Activated T-helper 2 cell treated with anti-CD3 and anti-CD28 coated beads, Interferon-gamma antibody, Interleukin-2, Interleukin-4, amounts not matched to agents 10 μg/mL and 5 μg/mL and 100 μg/mL, durations not matched to agents 14 hours and 24 hours and 36 hours (primary cell): ENCODE measurements around the gene XYLT1. TPM values are rescaled to one million over a fixed set of nuclear protein-coding genes. Genes with fewer than 3 reads are reported as not detected.
"Not testable (repeated sequence)": the region's sequence is repeated elsewhere in the genome, so short reads cannot be mapped to it uniquely, and the experiment has no call there.

Source experiments
- DNase-seq: peaks from one replicate; pipeline ENCODE4 v3.0.0; 2021; ENCODE audit warnings: low spot score
- H3K27ac Mint-ChIP-seq: one replicate; pipeline ENCODE4 v1.8.0; 2021; ENCODE audit warnings: mixed read lengths
- H3K27me3 Mint-ChIP-seq: one replicate; pipeline ENCODE4 v1.8.0; 2021; ENCODE audit warnings: low read depth, mixed read lengths
- H3K36me3 Mint-ChIP-seq: one replicate; pipeline ENCODE4 v1.8.0; 2021; ENCODE audit warnings: low read depth, mixed read lengths
- H3K4me1 Mint-ChIP-seq: one replicate; pipeline ENCODE4 v1.8.0; 2021; ENCODE audit warnings: low read depth, mixed read lengths
- H3K4me3 Mint-ChIP-seq: one replicate; pipeline ENCODE4 v1.8.0; 2021; ENCODE audit warnings: low read depth, mild to moderate bottlenecking, moderate library complexity, mixed read lengths
- H3K9me3 Mint-ChIP-seq: one replicate; pipeline ENCODE4 v1.8.0; 2021; ENCODE audit warnings: mixed read lengths
- intact Hi-C: fragments of 100-400 bp; cut with micrococcal nuclease; formaldehyde crosslinking; loops from one replicate; pipeline ENCODE4 v1.15.1; 2023
- total RNA-seq: library from RNA; stranded (reverse); gene quantifications from 2 replicates; pipeline ENCODE4 v1.2.3, GENCODE V29; 2022

The XYLT1 gene
- total RNA-seq, 1 donor from 2014 or later, result 18.9 TPM

GRCh38 chr16:17345043-17345442, 125.7 kb downstream of the XYLT1 start:
- Mint-ChIP-seq H3K27me3 (no peaks in the 10 kb centered on the region), H3K36me3 (peaks cover 18% of the 10 kb centered on the region), H3K9me3 (no peaks in the 10 kb centered on the region), H3K27ac (peak overlapping the region; percentile 90), H3K4me3 (no peak overlapping the region), H3K4me1 (peaks cover 77% of the 10 kb centered on the region)
- intact Hi-C loops, result no loop called here
- no peak for DNase-seq

- H3K4me1 Mint-ChIP-seq, result peaks cover 71% of the 10 kb centered on the region
Measured at GRCh38 chr16:17343728-17344127, 127.0 kb downstream of the XYLT1 start.

GRCh38 chr16:17343028-17343427, 127.7 kb downstream of the XYLT1 start:
- Mint-ChIP-seq H3K36me3 (peaks cover 8% of the 10 kb centered on the region), H3K27ac (peak overlapping the region; percentile 93), H3K4me3 (peak overlapping the region; percentile 69), H3K4me1 (peaks cover 67% of the 10 kb centered on the region), H3K9me3 (no peaks in the 10 kb centered on the region), H3K27me3 (no peaks in the 10 kb centered on the region)
- peak; percentile 59 for DNase-seq
- intact Hi-C loops, result loop anchor here (1.0 to 5.0 kb wide), 5 partner anchors 25 to 128 kb away; partner anchors contain the start of gene XYLT1

More at GRCh38 chr16:17343728-17344127, 127.0 kb downstream of the XYLT1 start:
- DNase-seq, result no peak
- Mint-ChIP-seq H3K9me3 (no peaks in the 10 kb centered on the region), H3K36me3 (peaks cover 9% of the 10 kb centered on the region), H3K4me3 (peak overlapping the region; percentile 24), H3K27ac (peak overlapping the region; percentile 93), H3K27me3 (no peaks in the 10 kb centered on the region)
- intact Hi-C loops, result loop anchor here (1.0 to 5.0 kb wide), 5 partner anchors 25 to 127 kb away; partner anchors contain the start of gene XYLT1

- peaks cover 58% of the 10 kb centered on the region for H3K4me1 Mint-ChIP-seq
- peak overlapping the region; percentile 52 for H3K4me3 Mint-ChIP-seq
- no peak for DNase-seq
- intact Hi-C loops, result loop anchor here (2.0 to 5.0 kb wide), 3 partner anchors 40 to 129 kb away; partner anchors contain the start of gene XYLT1
- peaks cover 9% of the 10 kb centered on the region for H3K36me3 Mint-ChIP-seq
- peak overlapping the region; percentile 75 for H3K27ac Mint-ChIP-seq
- no peaks in the 10 kb centered on the region for H3K27me3 Mint-ChIP-seq
- H3K9me3 Mint-ChIP-seq, result no peaks in the 10 kb centered on the region
Measured at GRCh38 chr16:17342031-17342430, 128.7 kb downstream of the XYLT1 start.

GRCh38 chr16:17340804-17341203, 130.0 kb downstream of the XYLT1 start:
- intact Hi-C loops, result loop anchor here (2.0 to 5.0 kb wide), 2 partner anchors 41 to 68 kb away; no protein-coding TSS in a partner anchor

GRCh38 chr16:17339764-17340541, 130.8 kb downstream of the XYLT1 start:
- Mint-ChIP-seq H3K27me3 (no peaks in the 10 kb centered on the region), H3K9me3 (no peaks in the 10 kb centered on the region), H3K36me3 (peaks cover 9% of the 10 kb centered on the region), H3K4me1 (peaks cover 48% of the 10 kb centered on the region), H3K27ac (no peak overlapping the region), H3K4me3 (no peak overlapping the region)
- DNase-seq, result no peak
- intact Hi-C loops, result loop anchor here (2.0 to 5.0 kb wide), 2 partner anchors 42 to 67 kb away; no protein-coding TSS in a partner anchor

More at GRCh38 chr16:17340804-17341203, 130.0 kb downstream of the XYLT1 start:
- no peak for DNase-seq
- H3K9me3 Mint-ChIP-seq, result no peaks in the 10 kb centered on the region
- peak overlapping the region; percentile 45 for H3K4me3 Mint-ChIP-seq
- no peaks in the 10 kb centered on the region for H3K27me3 Mint-ChIP-seq
- H3K4me1 Mint-ChIP-seq, result peaks cover 52% of the 10 kb centered on the region
- peak overlapping the region; percentile 69 for H3K27ac Mint-ChIP-seq
- peaks cover 9% of the 10 kb centered on the region for H3K36me3 Mint-ChIP-seq

- no peaks in the 10 kb centered on the region for H3K9me3 Mint-ChIP-seq
- intact Hi-C loops, result no loop called here
- peaks cover 36% of the 10 kb centered on the region for H3K4me1 Mint-ChIP-seq
- H3K4me3 Mint-ChIP-seq, result no peak overlapping the region
- no peak overlapping the region for H3K27ac Mint-ChIP-seq
- H3K27me3 Mint-ChIP-seq, result no peaks in the 10 kb centered on the region
- peaks cover 6% of the 10 kb centered on the region for H3K36me3 Mint-ChIP-seq
- no peak for DNase-seq
Measured at GRCh38 chr16:17338244-17338643, 132.5 kb downstream of the XYLT1 start.

- H3K36me3 Mint-ChIP-seq, result peaks cover 8% of the 10 kb centered on the region
- H3K27ac Mint-ChIP-seq, result no peak overlapping the region
- H3K4me3 Mint-ChIP-seq, result no peak overlapping the region
- intact Hi-C loops, result no loop called here
- H3K4me1 Mint-ChIP-seq, result peaks cover 20% of the 10 kb centered on the region
- H3K27me3 Mint-ChIP-seq, result no peaks in the 10 kb centered on the region
- no peak for DNase-seq
- H3K9me3 Mint-ChIP-seq, result no peaks in the 10 kb centered on the region
Measured at GRCh38 chr16:17336530-17336900, 134.2 kb downstream of the XYLT1 start.

- Mint-ChIP-seq H3K36me3 (peaks cover 8% of the 10 kb centered on the region), H3K9me3 (no peaks in the 10 kb centered on the region), H3K4me3 (no peak overlapping the region), H3K27ac (no peak overlapping the region), H3K27me3 (no peaks in the 10 kb centered on the region), H3K4me1 (peaks cover 14% of the 10 kb centered on the region)
- intact Hi-C loops, result no loop called here
- no peak for DNase-seq
Measured at GRCh38 chr16:17335826-17336529, 134.8 kb downstream of the XYLT1 start.

GRCh38 chr16:17335406-17335805, 135.4 kb downstream of the XYLT1 start:
- intact Hi-C loops, DNase-seq, H3K9me3 Mint-ChIP-seq, H3K27ac Mint-ChIP-seq, H3K4me1 Mint-ChIP-seq, H3K4me3 Mint-ChIP-seq, H3K36me3 Mint-ChIP-seq, H3K27me3 Mint-ChIP-seq: not testable (repeated sequence)

GRCh38 chr16:17334096-17334495, 136.7 kb downstream of the XYLT1 start:
- Mint-ChIP-seq H3K36me3 (peaks cover 8% of the 10 kb centered on the region), H3K4me3 (no peak overlapping the region), H3K4me1 (peaks cover 4% of the 10 kb centered on the region), H3K27me3 (no peaks in the 10 kb centered on the region), H3K9me3 (no peaks in the 10 kb centered on the region), H3K27ac (no peak overlapping the region)
- intact Hi-C loops, result no loop called here
- no peak for DNase-seq

- Mint-ChIP-seq H3K36me3 (peaks cover 8% of the 10 kb centered on the region), H3K4me1 (peaks cover 4% of the 10 kb centered on the region), H3K9me3 (no peaks in the 10 kb centered on the region), H3K27ac (no peak overlapping the region), H3K4me3 (no peak overlapping the region), H3K27me3 (no peaks in the 10 kb centered on the region)
- DNase-seq, result no peak
- intact Hi-C loops, result no loop called here
Measured at GRCh38 chr16:17333229-17333628, 137.5 kb downstream of the XYLT1 start.

GRCh38 chr16:17331991-17332390, 138.8 kb downstream of the XYLT1 start:
- Mint-ChIP-seq H3K36me3 (peaks cover 5% of the 10 kb centered on the region), H3K4me3 (no peak overlapping the region), H3K9me3 (no peaks in the 10 kb centered on the region), H3K27me3 (no peaks in the 10 kb centered on the region), H3K27ac (no peak overlapping the region), H3K4me1 (peaks cover 7% of the 10 kb centered on the region)
- intact Hi-C loops, result no loop called here
- DNase-seq, result no peak
